ENCODE measurements around the gene OR52E4. TPM values are rescaled to one million over a fixed set of nuclear protein-coding genes. Genes with fewer than 3 reads are reported as not detected.

Gene OR52E4
- total and polyA plus RNA-seq, 2 experiments from 2014 or later, result not detected

DNA sequence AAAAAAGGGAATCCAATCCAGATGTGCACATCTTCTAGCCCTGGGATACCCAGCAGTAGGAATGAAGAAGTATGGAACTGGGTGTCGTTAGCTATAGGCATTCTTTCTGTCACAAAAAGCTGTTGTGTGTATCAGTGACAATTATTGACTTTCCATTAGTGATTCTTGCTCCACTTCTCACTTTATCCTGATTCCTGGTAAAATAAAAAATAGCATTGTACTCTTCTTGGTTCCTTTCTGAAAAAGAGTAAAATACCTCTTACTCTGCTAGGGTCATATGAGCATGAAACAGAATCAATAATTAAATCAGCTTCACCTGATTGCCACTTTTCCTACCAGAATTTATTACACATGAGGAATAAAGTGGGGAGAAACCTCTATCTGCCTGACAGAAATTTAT, 38.6 kb upstream of the OR52E4 start, which contains the start of gene OR52E6:
TSS of gene OR52E6 (minus strand) at position 101 of the 400 bp plus-strand sequence. CDS start at position 101, 0 bp downstream.
- H4K20me1 ChIP-seq (replicated peaks; ENCODE audit: insufficient read depth), result no peaks in the 10 kb centered on the region
- no peaks in the 10 kb centered on the region; the same call in 2 of the 3 replicates for H3K9me3 Mint-ChIP-seq
- no peaks in the 10 kb centered on the region; the same call in 2 of the 3 replicates for H3K4me1 Mint-ChIP-seq
- no peaks in the 10 kb centered on the region for H3K79me2 ChIP-seq (replicated peaks; ENCODE audit: insufficient read depth)
- H3F3A ChIP-seq (replicated peaks; ENCODE audit: low read depth), result no peaks in the 10 kb centered on the region
- H3K4me2 ChIP-seq, result no peak within 1 kb of the TSS
- H3K27ac Mint-ChIP-seq, result no peak within 1 kb of the TSS
- H2AFZ ChIP-seq, result no peak within 1 kb of the TSS
- no peak within 1 kb of the TSS for H3K27ac ChIP-seq (ENCODE audit: low read depth)
- no peak for ATAC-seq
- no peak within 1 kb of the TSS for H3K4me3 Mint-ChIP-seq
- no peaks in the 10 kb centered on the region for H3K27me3 ChIP-seq (ENCODE audit: insufficient read depth)
- TF ChIP-seq ZNF331 (CRISPR knock-in tag; IDR thresholded peaks at IDR 0.05; ENCODE audit: low read depth) (no peak), POLR2AphosphoS5 (IDR thresholded peaks at IDR 0.05; ENCODE audit: low read depth) (no peak), STAT1 (IDR thresholded peaks at IDR 0.05; ENCODE audit: unreplicated experiment) (no peak), EZH2phosphoT487 (IDR thresholded peaks at IDR 0.05; ENCODE audit: unreplicated experiment) (no peak), ZNF114 (CRISPR knock-in tag; IDR thresholded peaks at IDR 0.05) (no peak), JUNB (IDR thresholded peaks at IDR 0.05; ENCODE audit: unreplicated experiment) (no peak), CREB1 (CRISPR knock-in tag; IDR thresholded peaks at IDR 0.05; ENCODE audit: low read depth) (no peak), NANOG (IDR thresholded peaks at IDR 0.05; ENCODE audit: borderline replicate concordance) (no peak)
- TF ChIP-seq, protein P1, sequence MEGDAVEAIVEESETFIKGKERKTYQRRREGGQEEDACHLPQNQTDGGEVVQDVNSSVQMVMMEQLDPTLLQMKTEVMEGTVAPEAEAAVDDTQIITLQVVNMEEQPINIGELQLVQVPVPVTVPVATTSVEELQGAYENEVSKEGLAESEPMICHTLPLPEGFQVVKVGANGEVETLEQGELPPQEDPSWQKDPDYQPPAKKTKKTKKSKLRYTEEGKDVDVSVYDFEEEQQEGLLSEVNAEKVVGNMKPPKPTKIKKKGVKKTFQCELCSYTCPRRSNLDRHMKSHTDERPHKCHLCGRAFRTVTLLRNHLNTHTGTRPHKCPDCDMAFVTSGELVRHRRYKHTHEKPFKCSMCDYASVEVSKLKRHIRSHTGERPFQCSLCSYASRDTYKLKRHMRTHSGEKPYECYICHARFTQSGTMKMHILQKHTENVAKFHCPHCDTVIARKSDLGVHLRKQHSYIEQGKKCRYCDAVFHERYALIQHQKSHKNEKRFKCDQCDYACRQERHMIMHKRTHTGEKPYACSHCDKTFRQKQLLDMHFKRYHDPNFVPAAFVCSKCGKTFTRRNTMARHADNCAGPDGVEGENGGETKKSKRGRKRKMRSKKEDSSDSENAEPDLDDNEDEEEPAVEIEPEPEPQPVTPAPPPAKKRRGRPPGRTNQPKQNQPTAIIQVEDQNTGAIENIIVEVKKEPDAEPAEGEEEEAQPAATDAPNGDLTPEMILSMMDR (conservative IDR thresholded peaks at IDR 0.05; ENCODE audit: low read depth in 2 of 2), result no peak
- TF ChIP-seq, protein P2, sequence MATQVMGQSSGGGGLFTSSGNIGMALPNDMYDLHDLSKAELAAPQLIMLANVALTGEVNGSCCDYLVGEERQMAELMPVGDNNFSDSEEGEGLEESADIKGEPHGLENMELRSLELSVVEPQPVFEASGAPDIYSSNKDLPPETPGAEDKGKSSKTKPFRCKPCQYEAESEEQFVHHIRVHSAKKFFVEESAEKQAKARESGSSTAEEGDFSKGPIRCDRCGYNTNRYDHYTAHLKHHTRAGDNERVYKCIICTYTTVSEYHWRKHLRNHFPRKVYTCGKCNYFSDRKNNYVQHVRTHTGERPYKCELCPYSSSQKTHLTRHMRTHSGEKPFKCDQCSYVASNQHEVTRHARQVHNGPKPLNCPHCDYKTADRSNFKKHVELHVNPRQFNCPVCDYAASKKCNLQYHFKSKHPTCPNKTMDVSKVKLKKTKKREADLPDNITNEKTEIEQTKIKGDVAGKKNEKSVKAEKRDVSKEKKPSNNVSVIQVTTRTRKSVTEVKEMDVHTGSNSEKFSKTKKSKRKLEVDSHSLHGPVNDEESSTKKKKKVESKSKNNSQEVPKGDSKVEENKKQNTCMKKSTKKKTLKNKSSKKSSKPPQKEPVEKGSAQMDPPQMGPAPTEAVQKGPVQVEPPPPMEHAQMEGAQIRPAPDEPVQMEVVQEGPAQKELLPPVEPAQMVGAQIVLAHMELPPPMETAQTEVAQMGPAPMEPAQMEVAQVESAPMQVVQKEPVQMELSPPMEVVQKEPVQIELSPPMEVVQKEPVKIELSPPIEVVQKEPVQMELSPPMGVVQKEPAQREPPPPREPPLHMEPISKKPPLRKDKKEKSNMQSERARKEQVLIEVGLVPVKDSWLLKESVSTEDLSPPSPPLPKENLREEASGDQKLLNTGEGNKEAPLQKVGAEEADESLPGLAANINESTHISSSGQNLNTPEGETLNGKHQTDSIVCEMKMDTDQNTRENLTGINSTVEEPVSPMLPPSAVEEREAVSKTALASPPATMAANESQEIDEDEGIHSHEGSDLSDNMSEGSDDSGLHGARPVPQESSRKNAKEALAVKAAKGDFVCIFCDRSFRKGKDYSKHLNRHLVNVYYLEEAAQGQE (IDR thresholded peaks at IDR 0.05; ENCODE audit: unreplicated experiment), result no peak
- TF ChIP-seq, protein P3, sequence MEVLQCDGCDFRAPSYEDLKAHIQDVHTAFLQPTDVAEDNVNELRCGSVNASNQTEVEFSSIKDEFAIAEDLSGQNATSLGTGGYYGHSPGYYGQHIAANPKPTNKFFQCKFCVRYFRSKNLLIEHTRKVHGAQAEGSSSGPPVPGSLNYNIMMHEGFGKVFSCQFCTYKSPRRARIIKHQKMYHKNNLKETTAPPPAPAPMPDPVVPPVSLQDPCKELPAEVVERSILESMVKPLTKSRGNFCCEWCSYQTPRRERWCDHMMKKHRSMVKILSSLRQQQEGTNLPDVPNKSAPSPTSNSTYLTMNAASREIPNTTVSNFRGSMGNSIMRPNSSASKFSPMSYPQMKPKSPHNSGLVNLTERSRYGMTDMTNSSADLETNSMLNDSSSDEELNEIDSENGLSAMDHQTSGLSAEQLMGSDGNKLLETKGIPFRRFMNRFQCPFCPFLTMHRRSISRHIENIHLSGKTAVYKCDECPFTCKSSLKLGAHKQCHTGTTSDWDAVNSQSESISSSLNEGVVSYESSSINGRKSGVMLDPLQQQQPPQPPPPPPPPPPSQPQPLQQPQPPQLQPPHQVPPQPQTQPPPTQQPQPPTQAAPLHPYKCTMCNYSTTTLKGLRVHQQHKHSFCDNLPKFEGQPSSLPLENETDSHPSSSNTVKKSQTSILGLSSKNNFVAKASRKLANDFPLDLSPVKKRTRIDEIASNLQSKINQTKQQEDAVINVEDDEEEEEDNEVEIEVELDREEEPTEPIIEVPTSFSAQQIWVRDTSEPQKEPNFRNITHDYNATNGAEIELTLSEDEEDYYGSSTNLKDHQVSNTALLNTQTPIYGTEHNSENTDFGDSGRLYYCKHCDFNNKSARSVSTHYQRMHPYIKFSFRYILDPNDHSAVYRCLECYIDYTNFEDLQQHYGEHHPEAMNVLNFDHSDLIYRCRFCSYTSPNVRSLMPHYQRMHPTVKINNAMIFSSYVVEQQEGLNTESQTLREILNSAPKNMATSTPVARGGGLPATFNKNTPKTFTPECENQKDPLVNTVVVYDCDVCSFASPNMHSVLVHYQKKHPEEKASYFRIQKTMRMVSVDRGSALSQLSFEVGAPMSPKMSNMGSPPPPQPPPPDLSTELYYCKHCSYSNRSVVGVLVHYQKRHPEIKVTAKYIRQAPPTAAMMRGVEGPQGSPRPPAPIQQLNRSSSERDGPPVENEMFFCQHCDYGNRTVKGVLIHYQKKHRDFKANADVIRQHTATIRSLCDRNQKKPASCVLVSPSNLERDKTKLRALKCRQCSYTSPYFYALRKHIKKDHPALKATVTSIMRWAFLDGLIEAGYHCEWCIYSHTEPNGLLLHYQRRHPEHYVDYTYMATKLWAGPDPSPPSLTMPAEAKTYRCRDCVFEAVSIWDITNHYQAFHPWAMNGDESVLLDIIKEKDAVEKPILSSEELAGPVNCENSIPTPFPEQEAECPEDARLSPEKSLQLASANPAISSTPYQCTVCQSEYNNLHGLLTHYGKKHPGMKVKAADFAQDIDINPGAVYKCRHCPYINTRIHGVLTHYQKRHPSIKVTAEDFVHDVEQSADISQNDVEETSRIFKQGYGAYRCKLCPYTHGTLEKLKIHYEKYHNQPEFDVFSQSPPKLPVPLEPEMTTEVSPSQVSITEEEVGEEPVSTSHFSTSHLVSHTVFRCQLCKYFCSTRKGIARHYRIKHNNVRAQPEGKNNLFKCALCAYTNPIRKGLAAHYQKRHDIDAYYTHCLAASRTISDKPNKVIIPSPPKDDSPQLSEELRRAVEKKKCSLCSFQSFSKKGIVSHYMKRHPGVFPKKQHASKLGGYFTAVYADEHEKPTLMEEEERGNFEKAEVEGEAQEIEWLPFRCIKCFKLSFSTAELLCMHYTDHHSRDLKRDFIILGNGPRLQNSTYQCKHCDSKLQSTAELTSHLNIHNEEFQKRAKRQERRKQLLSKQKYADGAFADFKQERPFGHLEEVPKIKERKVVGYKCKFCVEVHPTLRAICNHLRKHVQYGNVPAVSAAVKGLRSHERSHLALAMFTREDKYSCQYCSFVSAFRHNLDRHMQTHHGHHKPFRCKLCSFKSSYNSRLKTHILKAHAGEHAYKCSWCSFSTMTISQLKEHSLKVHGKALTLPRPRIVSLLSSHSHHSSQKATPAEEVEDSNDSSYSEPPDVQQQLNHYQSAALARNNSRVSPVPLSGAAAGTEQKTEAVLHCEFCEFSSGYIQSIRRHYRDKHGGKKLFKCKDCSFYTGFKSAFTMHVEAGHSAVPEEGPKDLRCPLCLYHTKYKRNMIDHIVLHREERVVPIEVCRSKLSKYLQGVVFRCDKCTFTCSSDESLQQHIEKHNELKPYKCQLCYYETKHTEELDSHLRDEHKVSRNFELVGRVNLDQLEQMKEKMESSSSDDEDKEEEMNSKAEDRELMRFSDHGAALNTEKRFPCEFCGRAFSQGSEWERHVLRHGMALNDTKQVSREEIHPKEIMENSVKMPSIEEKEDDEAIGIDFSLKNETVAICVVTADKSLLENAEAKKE (CRISPR knock-in tag; IDR thresholded peaks at IDR 0.05), result no peak
- TF ChIP-seq, protein P4, sequence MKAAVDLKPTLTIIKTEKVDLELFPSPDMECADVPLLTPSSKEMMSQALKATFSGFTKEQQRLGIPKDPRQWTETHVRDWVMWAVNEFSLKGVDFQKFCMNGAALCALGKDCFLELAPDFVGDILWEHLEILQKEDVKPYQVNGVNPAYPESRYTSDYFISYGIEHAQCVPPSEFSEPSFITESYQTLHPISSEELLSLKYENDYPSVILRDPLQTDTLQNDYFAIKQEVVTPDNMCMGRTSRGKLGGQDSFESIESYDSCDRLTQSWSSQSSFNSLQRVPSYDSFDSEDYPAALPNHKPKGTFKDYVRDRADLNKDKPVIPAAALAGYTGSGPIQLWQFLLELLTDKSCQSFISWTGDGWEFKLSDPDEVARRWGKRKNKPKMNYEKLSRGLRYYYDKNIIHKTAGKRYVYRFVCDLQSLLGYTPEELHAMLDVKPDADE (IDR thresholded peaks at IDR 0.05), result no peak
- no peaks in the 10 kb centered on the region for H3K36me3 Mint-ChIP-seq (ENCODE audit: low read depth)
- no peaks in the 10 kb centered on the region for H3K36me3 ChIP-seq (ENCODE audit: insufficient read depth)
- peaks cover 2% of the 10 kb centered on the region for H3K27me3 Mint-ChIP-seq (ENCODE audit: insufficient read depth, low read depth, poor library complexity)
- DNase-seq (ENCODE audit: low spot score), result no peak
- H3K4me1 ChIP-seq (ENCODE audit: insufficient read depth), result no peaks in the 10 kb centered on the region
- H3K9me2 ChIP-seq (ENCODE audit: insufficient read depth), result no peaks in the 10 kb centered on the region
- H3K4me3 ChIP-seq, result no peak within 1 kb of the TSS
